MCF 10A (cell line): ENCODE results near the gene FNDC1. TPM values are rescaled to one million over a fixed set of nuclear protein-coding genes. Genes with fewer than 3 reads are reported as not detected.
A peak's percentile ranks its signal among the peaks of the same experiment; 100 is the strongest.
"Not testable (repeated sequence)": the region's sequence is repeated elsewhere in the genome, so short reads cannot be mapped to it uniquely, and the experiment has no call there.

Experiments
- BruUV-seq: library from RNA; stranded (reverse); fragments of 400-500 nt; replicated peaks from 2 replicates; lab custom pipeline; 2021; lab: Mats Ljungman, UMichigan
- CTCF ChIA-PET: fragments of 300-600 bp; sonication (Branson Sonifier 250); formaldehyde crosslinking; extraction: SDS; loops from one replicate; lab custom pipeline; 2021; ENCODE audit warnings: antibody characterized with exemption, inconsistent platforms; lab: Yijun Ruan, JAX
- POLR2A ChIA-PET: fragments of 300-600, 350-650 bp; sonication (Branson Sonifier 250); formaldehyde crosslinking; extraction: SDS; loops from one replicate; lab custom pipeline; 2020; ENCODE audit warnings: antibody characterized with exemption, inconsistent platforms; lab: Yijun Ruan, JAX
- DNase-seq: peaks from one replicate; pipeline ENCODE4 v3.0.0-alpha.2; 2018; ENCODE audit not compliant: unreplicated experiment
- H3K27ac Mint-ChIP-seq: one replicate; pipeline ENCODE4 v1.8.0; 2022; ENCODE audit warnings: mild to moderate bottlenecking, low read depth, mixed read lengths; ENCODE audit not compliant: unreplicated experiment
- H3K27me3 Mint-ChIP-seq: one replicate; pipeline ENCODE4 v1.8.0; 2022; ENCODE audit warnings: mixed read lengths; ENCODE audit not compliant: insufficient read depth, unreplicated experiment
- H3K36me3 Mint-ChIP-seq: one replicate; pipeline ENCODE4 v1.8.0; 2022; ENCODE audit warnings: mild to moderate bottlenecking, moderate library complexity, mixed read lengths; ENCODE audit not compliant: insufficient read depth, unreplicated experiment
- H3K4me1 Mint-ChIP-seq: one replicate; pipeline ENCODE4 v1.8.0; 2022; ENCODE audit warnings: mixed read lengths; ENCODE audit not compliant: insufficient read depth, unreplicated experiment
- H3K4me3 Mint-ChIP-seq: one replicate; pipeline ENCODE4 v1.8.0; 2022; ENCODE audit warnings: mild to moderate bottlenecking, moderate library complexity, mixed read lengths; ENCODE audit not compliant: unreplicated experiment
- H3K9me3 Mint-ChIP-seq: one replicate; pipeline ENCODE4 v1.8.0; 2022; ENCODE audit warnings: mixed read lengths; ENCODE audit not compliant: unreplicated experiment
- intact Hi-C: fragments of 100-400 bp; cut with micrococcal nuclease; formaldehyde crosslinking; loops from 2 replicates; pipeline ENCODE4 v1.14.1; 2022
- total RNA-seq: library from RNA; stranded (reverse); gene quantifications from 2 replicates; pipeline ENCODE4 v1.2.3, GENCODE V29; 2022
- TF ChIP-seq, protein P1 (sequence below): fragments of 200-600 bp; IDR thresholded peaks from one replicate; pipeline ENCODE4 v1.8.0; 2022; ENCODE audit warnings: antibody characterized with exemption, mild to moderate bottlenecking; ENCODE audit not compliant: unreplicated experiment

Gene FNDC1
- total RNA-seq, 1 experiment from 2014 or later, result not detected

DNA sequence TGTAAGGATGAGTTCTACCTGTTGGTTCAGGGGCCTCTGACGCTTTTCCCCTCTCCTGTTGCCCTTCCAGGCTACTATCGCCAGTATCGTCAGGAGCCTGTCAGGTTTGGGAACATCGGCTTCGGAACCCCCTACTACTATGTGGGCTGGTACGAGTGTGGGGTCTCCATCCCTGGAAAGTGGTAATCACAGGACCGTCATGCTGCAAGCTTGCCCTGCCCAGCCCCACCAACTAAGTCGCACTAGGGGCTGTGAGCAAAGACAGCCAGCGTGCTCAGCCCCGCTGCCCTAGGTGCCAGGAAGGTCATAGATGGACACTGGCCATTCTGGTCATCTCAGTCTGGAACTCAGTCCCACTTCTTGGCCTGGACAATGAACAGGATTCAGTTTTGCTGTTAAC, 102.1 kb downstream of the FNDC1 start:
- BruUV-seq, result no TSS peak
- ChIA-PET POLR2A (no interaction called here), CTCF (interaction anchor here (0.7 to 1.9 kb wide), 2 partner anchors 18 to 115 kb away, joined by 3 to 6 read pairs; no protein-coding TSS in a partner anchor)
- peaks cover 11% of the 10 kb centered on the region for H3K27me3 Mint-ChIP-seq
- no peak for DNase-seq
- no peak overlapping the region for H3K27ac Mint-ChIP-seq
- intact Hi-C loops, result no loop called here
- TF ChIP-seq, protein P1, sequence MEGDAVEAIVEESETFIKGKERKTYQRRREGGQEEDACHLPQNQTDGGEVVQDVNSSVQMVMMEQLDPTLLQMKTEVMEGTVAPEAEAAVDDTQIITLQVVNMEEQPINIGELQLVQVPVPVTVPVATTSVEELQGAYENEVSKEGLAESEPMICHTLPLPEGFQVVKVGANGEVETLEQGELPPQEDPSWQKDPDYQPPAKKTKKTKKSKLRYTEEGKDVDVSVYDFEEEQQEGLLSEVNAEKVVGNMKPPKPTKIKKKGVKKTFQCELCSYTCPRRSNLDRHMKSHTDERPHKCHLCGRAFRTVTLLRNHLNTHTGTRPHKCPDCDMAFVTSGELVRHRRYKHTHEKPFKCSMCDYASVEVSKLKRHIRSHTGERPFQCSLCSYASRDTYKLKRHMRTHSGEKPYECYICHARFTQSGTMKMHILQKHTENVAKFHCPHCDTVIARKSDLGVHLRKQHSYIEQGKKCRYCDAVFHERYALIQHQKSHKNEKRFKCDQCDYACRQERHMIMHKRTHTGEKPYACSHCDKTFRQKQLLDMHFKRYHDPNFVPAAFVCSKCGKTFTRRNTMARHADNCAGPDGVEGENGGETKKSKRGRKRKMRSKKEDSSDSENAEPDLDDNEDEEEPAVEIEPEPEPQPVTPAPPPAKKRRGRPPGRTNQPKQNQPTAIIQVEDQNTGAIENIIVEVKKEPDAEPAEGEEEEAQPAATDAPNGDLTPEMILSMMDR, result no peak
- H3K4me1 Mint-ChIP-seq, result no peaks in the 10 kb centered on the region
- H3K9me3 Mint-ChIP-seq, result no peaks in the 10 kb centered on the region
- no peaks in the 10 kb centered on the region for H3K36me3 Mint-ChIP-seq
- H3K4me3 Mint-ChIP-seq, result no peak overlapping the region

DNA sequence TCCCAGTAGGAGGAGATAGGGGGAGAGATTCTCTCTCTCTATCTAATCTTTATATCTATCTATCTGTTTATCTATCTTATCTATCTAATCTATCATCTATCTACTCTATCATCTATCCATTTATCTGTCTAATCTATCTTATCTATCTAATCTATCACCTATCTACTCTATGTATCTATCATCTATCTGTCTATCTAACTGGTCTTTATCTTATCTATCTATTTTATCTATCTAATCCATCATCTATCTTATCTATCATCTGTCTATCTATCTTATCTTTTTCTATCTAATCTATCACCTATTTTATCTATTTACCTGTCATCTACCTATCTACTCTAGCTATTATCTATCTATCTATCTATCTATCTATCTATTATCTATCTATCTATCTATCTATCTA, 109.4 kb downstream of the FNDC1 start:
- no TSS peak for BruUV-seq
- Mint-ChIP-seq H3K4me3 (no peak overlapping the region), H3K27me3 (peaks cover 15% of the 10 kb centered on the region), H3K9me3 (no peaks in the 10 kb centered on the region), H3K36me3 (no peaks in the 10 kb centered on the region), H3K4me1 (peaks cover 16% of the 10 kb centered on the region), H3K27ac (no peak overlapping the region)
- ChIA-PET CTCF (no interaction called here), POLR2A (no interaction called here)
- TF ChIP-seq, protein P1, result no peak
- intact Hi-C loops, result no loop called here
- no peak for DNase-seq

DNA sequence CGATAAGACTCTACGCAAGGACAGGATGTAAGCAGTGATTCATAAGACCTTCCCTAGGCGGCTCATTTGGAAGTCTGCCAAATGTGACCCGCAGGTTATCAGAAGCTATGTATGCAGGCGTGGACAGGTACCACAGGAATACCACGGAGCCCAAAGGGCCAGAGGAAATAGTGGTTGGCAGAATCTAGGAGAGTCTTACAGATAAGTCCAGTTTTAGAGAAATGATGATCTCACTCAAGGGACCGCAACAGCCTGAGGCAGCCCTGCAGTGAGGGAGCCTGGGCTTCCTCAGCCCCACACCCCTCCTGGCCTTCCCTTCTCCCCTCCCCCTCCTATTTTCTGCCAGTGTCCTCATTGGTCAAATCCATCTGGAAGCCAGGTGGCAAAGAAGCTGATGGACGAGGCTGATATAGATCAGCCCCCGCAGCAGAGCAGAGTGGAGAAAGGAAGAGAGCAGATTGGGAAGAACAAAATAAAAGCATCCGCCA, 110.6 kb downstream of the FNDC1 start:
- Mint-ChIP-seq H3K4me1 (peaks cover 16% of the 10 kb centered on the region), H3K36me3 (no peaks in the 10 kb centered on the region), H3K4me3 (no peak overlapping the region), H3K9me3 (no peaks in the 10 kb centered on the region), H3K27me3 (peaks cover 15% of the 10 kb centered on the region), H3K27ac (no peak overlapping the region)
- intact Hi-C loops, result no loop called here
- POLR2A ChIA-PET, result interaction anchor here (1.2 kb wide), 1 partner anchor 27 kb away, joined by 3 read pairs; no protein-coding TSS in a partner anchor
- TF ChIP-seq, protein P1, result no peak
- peak; percentile 82 for DNase-seq
- CTCF ChIA-PET, result interaction anchor here (0.5 to 2.6 kb wide), 3 partner anchors 28 to 292 kb away, joined by 3 to 10 read pairs (median 3); no protein-coding TSS in a partner anchor
- no TSS peak for BruUV-seq

DNA sequence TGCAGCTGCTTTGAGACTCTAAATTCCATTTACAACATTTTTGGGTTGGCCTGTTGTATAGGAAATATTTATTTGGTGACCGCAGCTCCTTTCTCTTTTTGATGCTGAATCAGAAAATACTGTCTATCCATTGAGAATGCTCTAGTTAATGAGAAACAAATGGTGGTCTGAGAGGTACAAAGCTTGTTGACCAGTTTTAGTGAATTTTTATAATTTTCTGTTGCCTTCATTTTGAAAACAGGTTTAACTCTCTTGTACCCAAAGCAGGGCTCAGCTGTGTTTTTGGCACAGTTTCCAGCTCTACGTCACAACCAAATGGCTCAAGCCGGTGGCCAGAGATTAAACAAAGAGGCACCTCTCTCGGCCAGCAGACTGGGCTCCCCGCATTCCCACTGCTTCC, 113.2 kb downstream of the FNDC1 start:
- ChIA-PET CTCF (interaction anchor here (1.1 kb wide), 1 partner anchor 148 kb away, joined by 5 read pairs; no protein-coding TSS in a partner anchor), POLR2A (no interaction called here)
- DNase-seq, result no peak
- Mint-ChIP-seq H3K4me3 (no peak overlapping the region), H3K36me3 (no peaks in the 10 kb centered on the region), H3K27ac (no peak overlapping the region), H3K27me3 (peaks cover 13% of the 10 kb centered on the region), H3K9me3 (no peaks in the 10 kb centered on the region), H3K4me1 (peaks cover 16% of the 10 kb centered on the region)
- TF ChIP-seq, protein P1, result no peak
- BruUV-seq, result no TSS peak
- intact Hi-C loops, result no loop called here

DNA sequence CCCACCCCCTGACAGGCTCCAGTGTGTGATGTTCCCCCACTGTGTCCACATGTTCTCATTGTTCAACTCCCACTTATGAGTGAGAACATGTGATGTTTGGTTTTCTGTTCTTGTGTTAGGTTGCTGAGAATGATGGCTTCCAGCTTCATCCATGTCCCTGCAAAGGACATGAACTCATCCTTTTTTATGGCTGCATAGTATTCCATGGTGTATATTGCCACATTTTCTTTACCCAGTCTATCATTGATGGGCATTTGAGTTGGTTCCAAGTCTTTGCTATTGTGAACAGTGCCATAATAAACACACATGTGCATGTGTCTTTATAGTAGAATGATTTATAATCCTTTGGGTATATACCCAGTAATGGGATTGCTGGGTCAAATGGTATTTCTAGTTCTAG, 115.5 kb downstream of the FNDC1 start:
- DNase-seq, H3K36me3 Mint-ChIP-seq, POLR2A ChIA-PET, BruUV-seq, H3K27ac Mint-ChIP-seq, H3K9me3 Mint-ChIP-seq, H3K4me1 Mint-ChIP-seq, CTCF ChIA-PET, intact Hi-C loops, H3K4me3 Mint-ChIP-seq: not testable (repeated sequence)
- H3K27me3 Mint-ChIP-seq, result peaks cover 35% of the 10 kb centered on the region
